ENCODE measurements around the gene GABRR1. TPM values are rescaled to one million over a fixed set of nuclear protein-coding genes. Genes with fewer than 3 reads are reported as not detected.
"Not testable (repeated sequence)": the region's sequence is repeated elsewhere in the genome, so short reads cannot be mapped to it uniquely, and the experiment has no call there.

GABRR1 gene
- total RNA-seq, 1 experiment from 2014 or later: not detected

- no peak for DNase-seq (ENCODE audit: low spot score)
Observed at GRCh38 chr6:89160331-89161092, 56.6 kb downstream of the GABRR1 start.

DNA sequence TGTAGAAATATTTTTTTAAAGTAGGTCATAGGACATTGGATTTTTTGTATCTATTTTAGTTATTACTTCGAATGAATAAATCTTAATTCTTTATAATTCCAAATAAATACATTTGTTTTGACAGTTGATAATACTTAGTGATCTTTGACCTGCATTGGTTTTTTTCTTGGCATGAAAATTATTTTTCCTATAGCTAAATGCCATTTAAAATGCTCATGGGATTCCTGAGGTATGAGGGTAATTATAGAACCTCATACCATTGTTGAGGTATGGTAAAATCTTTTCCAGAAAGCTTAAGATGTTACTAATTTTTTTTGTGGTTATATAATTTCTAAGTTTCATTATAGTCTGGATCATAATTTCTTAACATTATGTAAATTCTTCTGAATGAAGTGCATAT lies 63.0 kb downstream of the GABRR1 start:
- DNase-seq (ENCODE audit: low spot score): no peak

- DNase-seq (ENCODE audit: low spot score): no peak
Observed at GRCh38 chr6:89148016-89148750, 69.0 kb downstream of the GABRR1 start.

DNA sequence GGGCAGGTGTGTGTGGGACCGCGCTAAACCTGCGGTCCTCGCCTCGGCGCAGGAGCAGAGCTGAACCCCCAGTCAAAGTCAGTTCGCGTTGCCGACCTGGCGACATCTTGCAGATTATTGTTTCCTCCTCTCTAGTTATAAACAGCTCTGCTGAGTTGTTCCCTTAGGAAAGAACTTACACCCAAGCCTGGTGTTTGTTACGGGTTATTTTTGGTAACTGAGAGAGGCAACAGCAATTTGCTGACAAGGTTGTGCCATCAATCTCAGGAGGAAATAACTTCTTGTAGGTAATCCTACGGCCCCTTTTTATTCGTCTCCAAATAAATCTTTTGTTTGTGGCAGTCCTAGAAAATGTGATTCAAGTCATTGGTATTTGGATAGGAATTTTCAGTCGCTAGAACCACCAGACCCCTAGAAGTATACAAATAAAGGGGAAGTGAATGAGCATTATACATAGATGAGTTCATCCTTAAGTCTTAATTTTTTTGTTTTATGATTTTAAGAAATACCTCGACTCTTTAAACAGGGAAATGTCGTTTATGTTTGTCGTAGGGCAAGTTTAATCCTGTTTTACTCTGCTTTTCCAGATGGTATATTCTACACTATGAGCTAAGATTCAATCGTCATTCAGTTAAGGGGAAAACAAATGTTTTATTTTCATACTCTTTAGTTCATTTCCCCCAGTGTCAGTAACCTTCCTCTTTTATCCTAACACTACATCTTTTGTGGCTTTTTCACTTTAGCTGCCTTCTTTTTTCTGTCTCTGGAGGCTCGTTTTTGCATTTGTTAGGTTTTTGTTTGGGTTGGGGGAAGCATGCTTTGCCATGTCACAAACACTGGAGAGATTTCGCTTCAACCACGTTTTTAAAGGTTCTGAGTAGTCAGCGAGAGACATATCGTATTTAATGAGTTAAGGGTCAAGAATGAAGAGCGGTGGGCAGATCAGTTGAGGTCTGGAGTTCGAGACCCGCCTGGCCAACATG lies 70.1 kb downstream of the GABRR1 start:
- DNase-seq (ENCODE audit: low spot score): peak; percentile 42

DNA sequence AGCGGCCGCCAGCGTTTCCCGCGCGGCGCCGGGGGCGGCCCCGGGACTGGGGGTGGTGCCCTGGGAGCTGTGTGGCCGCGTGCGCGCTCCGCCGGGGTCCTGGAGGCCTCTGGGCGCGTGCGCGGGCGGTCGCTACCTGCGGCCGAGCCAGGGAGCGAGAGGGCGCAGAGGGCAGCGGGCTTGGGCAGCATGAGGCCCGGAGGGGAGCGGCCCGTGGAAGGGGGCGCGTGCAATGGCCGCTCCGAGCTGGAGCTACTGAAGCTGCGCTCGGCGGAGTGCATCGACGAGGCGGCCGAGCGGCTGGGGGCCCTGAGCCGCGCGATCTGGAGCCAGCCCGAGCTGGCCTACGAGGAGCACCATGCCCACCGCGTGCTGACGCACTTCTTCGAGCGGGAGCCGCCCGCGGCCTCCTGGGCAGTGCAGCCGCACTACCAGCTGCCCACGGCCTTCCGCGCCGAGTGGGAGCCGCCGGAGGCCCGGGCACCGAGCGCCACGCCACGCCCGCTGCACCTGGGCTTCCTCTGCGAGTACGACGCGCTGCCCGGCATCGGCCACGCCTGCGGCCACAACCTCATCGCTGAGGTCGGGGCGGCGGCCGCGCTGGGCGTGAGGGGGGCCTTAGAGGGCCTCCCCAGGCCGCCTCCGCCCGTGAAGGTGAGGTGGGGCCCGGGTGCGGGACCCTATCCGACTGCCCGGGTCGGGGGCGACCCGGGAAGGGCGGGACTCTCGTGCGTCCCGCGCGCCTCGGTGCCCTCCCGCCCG lies 71.0 kb downstream of the GABRR1 start, which contains the start of gene PM20D2:
Gene PM20D2 (plus strand): TSS at position 100 of the 762 bp plus-strand sequence. CDS start 90 bp downstream, at position 190.
- DNase-seq (ENCODE audit: low spot score): peak; percentile 33

DNA sequence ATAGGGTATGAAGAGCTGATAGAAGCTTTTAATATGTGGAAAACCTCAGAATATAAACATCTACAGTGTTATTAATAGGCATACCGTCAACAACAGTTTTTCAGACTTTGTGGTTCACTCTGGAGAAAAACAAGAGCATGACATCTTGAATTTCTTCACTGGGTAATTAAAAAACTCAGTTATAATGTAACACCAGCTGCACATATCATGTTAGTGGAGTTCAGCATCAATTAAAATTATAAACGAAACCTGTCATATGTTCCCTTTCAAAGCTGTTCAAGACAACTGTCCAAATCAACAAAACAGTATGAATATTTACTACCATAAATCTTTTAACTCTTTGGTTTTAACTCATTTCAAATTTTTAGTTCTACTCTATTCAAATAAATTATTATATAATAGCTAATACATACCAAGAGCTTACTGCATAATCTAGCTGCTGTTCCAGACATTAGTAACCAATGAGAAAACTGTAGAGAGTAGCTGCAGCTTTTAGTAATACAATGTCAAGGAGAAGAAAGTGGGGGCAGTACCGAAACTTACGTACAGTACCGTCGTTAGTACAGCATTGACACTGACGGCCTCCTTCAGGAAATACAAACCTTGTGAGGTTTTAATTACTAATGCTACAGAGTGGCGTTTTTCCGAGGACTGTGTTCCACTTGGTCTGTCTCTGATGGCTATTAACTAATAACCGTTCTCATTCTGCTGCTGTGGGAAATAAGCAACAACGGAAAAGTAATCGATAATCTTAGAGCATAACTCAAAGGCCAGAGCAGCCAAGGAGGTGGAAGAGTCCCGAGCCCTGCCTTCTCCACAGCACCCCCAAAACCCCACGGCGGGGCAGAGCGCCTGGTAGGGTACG lies 71.8 kb downstream of the GABRR1 start:
- DNase-seq (ENCODE audit: low spot score): peak; percentile 29

GRCh38 chr6:89144354-89144906 lies 72.7 kb downstream of the GABRR1 start:
- no peak for DNase-seq (ENCODE audit: low spot score)

- DNase-seq (ENCODE audit: low spot score): no peak
Observed at GRCh38 chr6:89140347-89141156, 76.6 kb downstream of the GABRR1 start.

DNA sequence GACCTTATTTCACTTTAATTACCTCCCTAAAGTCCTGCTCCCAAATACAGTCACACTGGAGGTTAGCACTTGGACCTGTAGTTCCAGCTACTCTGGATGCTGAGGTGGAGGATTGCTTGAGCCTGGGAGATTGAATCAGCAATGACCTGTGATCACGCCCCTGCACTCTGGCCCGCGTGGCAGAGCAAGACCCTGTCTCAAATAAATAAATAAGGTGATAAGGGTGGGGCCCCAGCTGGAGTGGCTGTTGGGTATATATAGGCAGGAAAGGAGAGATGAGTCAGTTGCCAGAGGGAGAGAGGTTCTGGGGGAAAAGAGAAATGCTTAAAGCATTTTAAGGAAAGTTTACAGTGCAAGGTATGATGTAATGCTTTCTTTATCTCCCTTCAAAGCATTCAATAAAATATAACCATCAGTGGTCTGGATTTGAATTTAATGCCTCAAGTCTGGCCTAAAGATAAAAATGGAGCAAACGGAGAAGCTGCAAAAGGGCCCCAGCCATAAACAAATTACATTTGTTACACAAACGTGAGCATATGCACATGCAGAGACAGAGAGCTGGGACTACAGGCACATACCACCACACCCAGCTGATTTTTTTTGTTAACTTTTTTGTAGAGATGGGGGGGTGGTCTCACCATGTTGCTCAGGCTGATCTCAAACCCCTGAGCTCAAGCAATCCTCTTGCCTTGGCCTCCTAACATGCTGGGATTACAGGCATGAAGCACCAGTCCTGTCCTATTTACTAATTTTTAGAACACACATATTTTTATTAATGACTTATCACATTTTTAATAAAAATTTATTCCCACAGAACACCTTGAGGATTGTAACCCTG lies 77.4 kb downstream of the GABRR1 start:
- DNase-seq (ENCODE audit: low spot score): peak; percentile 48

DNA sequence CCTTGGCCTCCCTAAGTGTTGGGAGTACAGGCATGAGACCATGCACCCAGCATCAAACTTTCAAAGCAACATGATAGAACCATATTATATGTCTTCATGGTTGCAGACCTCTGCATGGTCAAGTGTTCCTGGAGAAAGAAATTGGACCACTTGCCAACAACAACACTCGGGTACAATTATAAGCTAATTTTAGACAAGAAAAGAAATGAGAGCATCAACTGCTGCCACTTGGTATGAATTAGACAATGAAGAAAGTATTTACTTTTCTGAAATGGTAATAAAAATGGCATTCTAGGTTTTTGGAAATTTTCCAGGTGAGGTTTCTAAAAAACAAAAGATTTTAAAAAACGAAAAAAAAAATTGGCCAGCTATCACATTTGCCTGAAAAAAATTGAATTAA lies 79.0 kb downstream of the GABRR1 start:
- DNase-seq (ENCODE audit: low spot score): no peak

DNA sequence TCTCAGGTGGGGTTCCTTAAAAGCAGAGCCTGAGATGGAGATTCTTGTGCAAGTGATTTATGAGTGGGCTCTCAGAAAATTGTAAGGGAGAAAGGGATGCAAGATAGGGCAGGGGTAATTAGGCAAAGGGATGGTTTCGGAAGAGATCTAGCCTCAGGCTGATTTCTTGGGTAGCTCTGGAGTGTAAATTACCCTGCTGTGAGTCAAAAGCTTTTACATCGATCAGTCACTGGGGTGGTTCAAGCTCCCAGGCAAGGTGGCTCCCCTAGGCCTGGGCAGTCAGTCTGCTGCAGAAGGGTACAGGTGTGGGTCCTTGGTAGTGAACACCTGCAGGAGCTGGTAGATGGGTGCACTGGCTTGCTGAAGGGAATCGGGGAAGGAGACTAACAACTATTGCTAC lies 82.4 kb downstream of the GABRR1 start:
- DNase-seq (ENCODE audit: low spot score): no peak

- DNase-seq (ENCODE audit: low spot score): no peak
Observed at GRCh38 chr6:89133981-89134380, 83.2 kb downstream of the GABRR1 start.

- no peak for DNase-seq (ENCODE audit: low spot score)
Observed at GRCh38 chr6:89132057-89132456, 85.1 kb downstream of the GABRR1 start.

DNA sequence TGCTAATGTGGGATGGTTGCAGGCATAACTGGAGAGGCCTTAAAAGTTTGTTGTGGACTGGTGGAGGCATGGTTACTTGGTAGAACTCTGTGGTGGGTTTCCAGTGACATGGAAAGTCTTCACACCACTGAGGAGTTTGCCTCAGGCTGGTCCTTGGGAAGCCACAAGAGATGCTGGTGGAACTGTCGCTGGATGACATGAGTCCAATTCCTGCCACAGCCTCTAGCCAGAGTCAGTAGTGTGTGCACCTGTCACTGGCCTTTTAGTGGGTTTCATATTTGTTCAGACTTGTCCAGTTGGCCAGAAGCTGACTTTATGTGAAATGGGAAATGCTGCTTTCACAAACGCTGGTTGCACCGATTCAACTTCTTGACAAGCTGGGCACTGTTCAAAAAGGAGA lies 85.6 kb downstream of the GABRR1 start:
- no peak for DNase-seq (ENCODE audit: low spot score)

GRCh38 chr6:89128256-89128671 lies 88.9 kb downstream of the GABRR1 start:
- DNase-seq (ENCODE audit: low spot score): not testable (repeated sequence)

Measured in A172 (cell line).